HepG2 (cell line): ENCODE measurements around the gene FKBP5. TPM values are rescaled to one million over a fixed set of nuclear protein-coding genes. Genes with fewer than 3 reads are reported as not detected.

Experiments used
- ATF3 ChIP-seq: sonication (generic); formaldehyde crosslinking; IDR thresholded peaks from 2 replicates; pipeline ENCODE4 v1.4.0; 2020; ENCODE audit warnings: missing genetic modification reagents
- FOXP1 ChIP-seq, 2 experiments: fragments of 450-650 bp in 1 of 2; IDR thresholded peaks; 2 replicates each; pipeline ENCODE4 v1.6.1; 2017 to 2018; ENCODE audit warnings: antibody characterized with exemption in 1 of 2
- GATAD2A ChIP-seq: IDR thresholded peaks from 2 replicates; pipeline ENCODE4 v1.6.1; 2016
- HES4 ChIP-seq: sonication (generic); formaldehyde crosslinking; IDR thresholded peaks from 2 replicates; pipeline ENCODE4 v1.9.0; 2021; ENCODE audit warnings: mild to moderate bottlenecking, missing genetic modification reagents, borderline replicate concordance
- HOXD1 ChIP-seq: sonication (generic); formaldehyde crosslinking; IDR thresholded peaks from 2 replicates; pipeline ENCODE4 v1.5.0; 2020; ENCODE audit warnings: missing genetic modification reagents
- ISX ChIP-seq: sonication (generic); formaldehyde crosslinking; conservative IDR thresholded peaks from 2 replicates; pipeline ENCODE4 v1.5.0; 2020; ENCODE audit warnings: missing genetic modification reagents
- KDM4B ChIP-seq: sonication (generic); formaldehyde crosslinking; IDR thresholded peaks from 2 replicates; pipeline ENCODE4 v1.4.0; 2020; ENCODE audit warnings: missing genetic modification reagents
- MYNN ChIP-seq: sonication (generic); formaldehyde crosslinking; IDR thresholded peaks from 2 replicates; pipeline ENCODE4 v1.4.0; 2020; ENCODE audit warnings: mild to moderate bottlenecking, low read depth, missing genetic modification reagents
- SUZ12 ChIP-seq: fragments of 150-350 bp; IDR thresholded peaks from 2 replicates; pipeline ENCODE4 v1.6.1; 2014; ENCODE audit warnings: low read depth, low read length
- TRAFD1 ChIP-seq: sonication (generic); formaldehyde crosslinking; IDR thresholded peaks from 2 replicates; pipeline ENCODE4 v1.5.1; 2020; ENCODE audit warnings: missing genetic modification reagents, mild to moderate bottlenecking, borderline replicate concordance
- ZBTB2 ChIP-seq: sonication (generic); formaldehyde crosslinking; IDR thresholded peaks from 2 replicates; pipeline ENCODE4 v1.8.0; 2022; ENCODE audit warnings: low read depth, missing genetic modification reagents
- ZFAT ChIP-seq: sonication (generic); formaldehyde crosslinking; conservative IDR thresholded peaks from 2 replicates; pipeline ENCODE4 v1.8.1; 2023; ENCODE audit warnings: missing genetic modification reagents, inconsistent platforms
- ZGPAT ChIP-seq: IDR thresholded peaks from 2 replicates; pipeline ENCODE4 v1.6.1; 2016; ENCODE audit warnings: mild to moderate bottlenecking
- ZNF460 ChIP-seq: sonication (generic); formaldehyde crosslinking; IDR thresholded peaks from 2 replicates; pipeline ENCODE4 v1.5.1; 2020; ENCODE audit warnings: missing genetic modification reagents, mild to moderate bottlenecking, borderline replicate concordance
- ZNF512 ChIP-seq: sonication (generic); formaldehyde crosslinking; IDR thresholded peaks from 2 replicates; pipeline ENCODE4 v1.4.0; 2020; ENCODE audit warnings: mild to moderate bottlenecking, missing genetic modification reagents
- ZNF530 ChIP-seq: sonication (generic); formaldehyde crosslinking; IDR thresholded peaks from 2 replicates; pipeline ENCODE4 v1.5.0; 2020; ENCODE audit warnings: low read depth, mild to moderate bottlenecking, missing genetic modification reagents
- ZNF552 ChIP-seq: sonication (generic); formaldehyde crosslinking; IDR thresholded peaks from 2 replicates; pipeline ENCODE4 v1.9.0; 2022; ENCODE audit warnings: missing genetic modification reagents, mild to moderate bottlenecking, borderline replicate concordance
- ZNF556 ChIP-seq: sonication (generic); formaldehyde crosslinking; IDR thresholded peaks from 2 replicates; pipeline ENCODE4 v1.4.0; 2020; ENCODE audit warnings: mild to moderate bottlenecking, missing genetic modification reagents, borderline replicate concordance
- ZNF780A ChIP-seq: sonication (generic); formaldehyde crosslinking; IDR thresholded peaks from 2 replicates; pipeline ENCODE4 v1.8.0; 2022; ENCODE audit warnings: mild to moderate bottlenecking, missing genetic modification reagents, moderate library complexity
- ZSCAN31 ChIP-seq: sonication (generic); formaldehyde crosslinking; IDR thresholded peaks from 2 replicates; pipeline ENCODE4 v1.5.0; 2020; ENCODE audit warnings: low read depth, mild to moderate bottlenecking, missing genetic modification reagents
- polyA plus RNA-seq, 8 experiments: library from polyadenylated mRNA; depleted of rRNA in 3 of 8; stranded (reverse) in 7 of 8; unstranded in 1 of 8; fragments of >200 nt; fragmentation: Illumina TruSeq in 4 of 8; extraction: Trizol in 4 of 8; gene quantifications; 2 replicates each; pipeline versions ENCODE4 v1.2.1 to v1.2.3, GENCODE V29; 2011 to 2016; ENCODE audit warnings: low read depth in 4 of 8, missing spikeins in 1 of 8, mixed read lengths in 1 of 8; ENCODE audit not compliant: insufficient read depth in 1 of 8
- total RNA-seq, 5 experiments: library from RNA; depleted of rRNA; stranded (reverse); fragments of >200 nt; fragmentation: Illumina TruSeq; extraction: Trizol; gene quantifications; 2 replicates each; pipeline ENCODE4 v1.2.3, GENCODE V29; 2016; ENCODE audit warnings: low read depth in 1 of 5
- TF ChIP-seq, protein P1 (sequence below): sonication (generic); formaldehyde crosslinking; IDR thresholded peaks from 2 replicates; pipeline ENCODE4 v1.4.0; 2020; ENCODE audit warnings: missing genetic modification reagents, mild to moderate bottlenecking, borderline replicate concordance

Gene FKBP5
- total and polyA plus RNA-seq, 2 of the 13 experiments (the other 11 are each of a cell fraction or from before 2014, with no cell fraction given): 8.0 to 17.4 TPM

DNA sequence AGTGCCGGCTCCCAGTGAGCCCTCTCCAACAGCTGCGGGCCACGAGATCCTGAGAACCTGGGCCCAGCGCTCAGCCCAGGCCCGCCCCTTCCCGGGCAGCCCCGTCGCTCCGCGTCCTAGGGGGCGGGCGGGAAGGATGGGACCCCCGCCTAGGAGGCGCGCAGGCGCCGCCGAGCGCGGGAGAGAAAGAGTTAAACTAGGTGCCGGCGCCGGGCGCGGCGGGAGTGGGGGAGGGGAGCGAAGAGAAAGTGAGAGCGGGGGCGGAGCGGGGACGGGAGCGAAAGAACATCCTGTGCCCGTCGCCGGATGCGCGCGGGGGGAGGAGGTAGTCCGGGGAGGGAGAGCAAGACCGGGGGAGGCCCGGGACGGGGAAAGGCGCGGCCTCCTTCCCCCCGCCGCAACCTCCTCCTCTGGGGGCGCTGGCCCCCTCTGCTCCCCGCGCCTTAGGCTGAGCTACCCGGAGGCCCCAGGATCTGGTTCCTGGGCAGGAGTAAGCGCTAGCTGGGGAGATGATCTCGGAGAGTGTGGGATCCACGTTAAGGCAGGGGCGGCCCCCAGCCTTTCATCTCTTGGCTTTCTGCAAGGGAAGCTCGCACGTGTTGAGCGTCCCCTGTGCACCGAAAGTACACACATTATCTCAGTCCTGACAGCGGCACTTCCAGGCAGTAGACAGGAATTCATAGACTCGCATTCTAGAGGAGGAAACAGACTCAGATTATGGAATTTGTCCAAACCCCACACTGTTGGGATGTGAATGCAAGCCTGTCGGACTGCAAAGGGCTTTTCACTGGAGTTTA is 43.2 kb upstream of the FKBP5 start (continued):
- TF ChIP-seq ZNF512 (CRISPR knock-in tag) (no peak), HOXD1 (no peak; the same call in 1 of the 2 replicates), ZNF530 (CRISPR knock-in tag) (0 out of 2 replicates have a peak, but pooled peaks have one; percentile 58), KDM4B (CRISPR knock-in tag) (0 out of 2 replicates have a peak, but pooled peaks have one; percentile 25), ZNF556 (CRISPR knock-in tag) (peak; percentile 30; the same call in 1 of the 2 replicates), SUZ12 (no peak), ZSCAN31 (CRISPR knock-in tag) (0 out of 2 replicates have a peak, but pooled peaks have one; percentile 37), ISX (CRISPR knock-in tag) (no peak), MYNN (CRISPR knock-in tag) (no peak), ZBTB2 (CRISPR knock-in tag) (peak; percentile 97), TRAFD1 (CRISPR knock-in tag) (peak; percentile 74; the same call in 1 of the 2 replicates), GATAD2A (CRISPR knock-in tag) (peak; percentile 82), ZNF780A (peak; percentile 59; the same call in 1 of the 2 replicates), ZGPAT (peak; percentile 99), ZFAT (CRISPR knock-in tag) (no peak), FOXP1 (IDR thresholded peaks at IDR 0.05) (peak; percentile 52), FOXP1 (CRISPR knock-in tag; IDR thresholded peaks at IDR 0.05) (peak; percentile 84), ZNF460 (CRISPR knock-in tag) (peak; percentile 61; the same call in 1 of the 2 replicates), HES4 (CRISPR knock-in tag) (peak; percentile 57), ATF3 (CRISPR knock-in tag) (peak; percentile 30), ZNF552 (CRISPR knock-in tag) (no peak)
- TF ChIP-seq, protein P1, sequence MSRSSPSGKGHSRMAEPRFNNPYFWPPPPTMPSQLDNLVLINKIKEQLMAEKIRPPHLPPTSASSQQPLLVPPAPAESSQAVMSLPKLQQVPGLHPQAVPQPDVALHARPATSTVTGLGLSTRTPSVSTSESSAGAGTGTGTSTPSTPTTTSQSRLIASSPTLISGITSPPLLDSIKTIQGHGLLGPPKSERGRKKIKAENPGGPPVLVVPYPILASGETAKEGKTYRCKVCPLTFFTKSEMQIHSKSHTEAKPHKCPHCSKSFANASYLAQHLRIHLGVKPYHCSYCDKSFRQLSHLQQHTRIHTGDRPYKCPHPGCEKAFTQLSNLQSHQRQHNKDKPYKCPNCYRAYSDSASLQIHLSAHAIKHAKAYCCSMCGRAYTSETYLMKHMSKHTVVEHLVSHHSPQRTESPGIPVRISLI (CRISPR knock-in tag): no peak
